Inflammatory macrophage (primary cell): ENCODE results near the gene CMTR2.
"Not testable (repeated sequence)": the region's sequence is repeated elsewhere in the genome, so short reads cannot be mapped to it uniquely, and the experiment has no call there.

Source experiments
- DNase-seq, 2 donors: peaks; one replicate each; pipeline ENCODE4 v3.0.0-alpha.2; 2020 to 2022
- total RNA-seq, 18 experiments: gene quantifications; one replicate each; lab custom pipeline; 2026; ENCODE audit warnings: mixed read lengths in 6 of 18, inconsistent platforms in 2 of 18; lab: John Stamatoyannopoulos, UW

Gene CMTR2, protein sequence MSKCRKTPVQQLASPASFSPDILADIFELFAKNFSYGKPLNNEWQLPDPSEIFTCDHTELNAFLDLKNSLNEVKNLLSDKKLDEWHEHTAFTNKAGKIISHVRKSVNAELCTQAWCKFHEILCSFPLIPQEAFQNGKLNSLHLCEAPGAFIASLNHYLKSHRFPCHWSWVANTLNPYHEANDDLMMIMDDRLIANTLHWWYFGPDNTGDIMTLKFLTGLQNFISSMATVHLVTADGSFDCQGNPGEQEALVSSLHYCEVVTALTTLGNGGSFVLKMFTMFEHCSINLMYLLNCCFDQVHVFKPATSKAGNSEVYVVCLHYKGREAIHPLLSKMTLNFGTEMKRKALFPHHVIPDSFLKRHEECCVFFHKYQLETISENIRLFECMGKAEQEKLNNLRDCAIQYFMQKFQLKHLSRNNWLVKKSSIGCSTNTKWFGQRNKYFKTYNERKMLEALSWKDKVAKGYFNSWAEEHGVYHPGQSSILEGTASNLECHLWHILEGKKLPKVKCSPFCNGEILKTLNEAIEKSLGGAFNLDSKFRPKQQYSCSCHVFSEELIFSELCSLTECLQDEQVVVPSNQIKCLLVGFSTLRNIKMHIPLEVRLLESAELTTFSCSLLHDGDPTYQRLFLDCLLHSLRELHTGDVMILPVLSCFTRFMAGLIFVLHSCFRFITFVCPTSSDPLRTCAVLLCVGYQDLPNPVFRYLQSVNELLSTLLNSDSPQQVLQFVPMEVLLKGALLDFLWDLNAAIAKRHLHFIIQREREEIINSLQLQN
- total RNA-seq = 15.7 to 80.4 (median 44.0) reads per million in 18 experiments

DNA sequence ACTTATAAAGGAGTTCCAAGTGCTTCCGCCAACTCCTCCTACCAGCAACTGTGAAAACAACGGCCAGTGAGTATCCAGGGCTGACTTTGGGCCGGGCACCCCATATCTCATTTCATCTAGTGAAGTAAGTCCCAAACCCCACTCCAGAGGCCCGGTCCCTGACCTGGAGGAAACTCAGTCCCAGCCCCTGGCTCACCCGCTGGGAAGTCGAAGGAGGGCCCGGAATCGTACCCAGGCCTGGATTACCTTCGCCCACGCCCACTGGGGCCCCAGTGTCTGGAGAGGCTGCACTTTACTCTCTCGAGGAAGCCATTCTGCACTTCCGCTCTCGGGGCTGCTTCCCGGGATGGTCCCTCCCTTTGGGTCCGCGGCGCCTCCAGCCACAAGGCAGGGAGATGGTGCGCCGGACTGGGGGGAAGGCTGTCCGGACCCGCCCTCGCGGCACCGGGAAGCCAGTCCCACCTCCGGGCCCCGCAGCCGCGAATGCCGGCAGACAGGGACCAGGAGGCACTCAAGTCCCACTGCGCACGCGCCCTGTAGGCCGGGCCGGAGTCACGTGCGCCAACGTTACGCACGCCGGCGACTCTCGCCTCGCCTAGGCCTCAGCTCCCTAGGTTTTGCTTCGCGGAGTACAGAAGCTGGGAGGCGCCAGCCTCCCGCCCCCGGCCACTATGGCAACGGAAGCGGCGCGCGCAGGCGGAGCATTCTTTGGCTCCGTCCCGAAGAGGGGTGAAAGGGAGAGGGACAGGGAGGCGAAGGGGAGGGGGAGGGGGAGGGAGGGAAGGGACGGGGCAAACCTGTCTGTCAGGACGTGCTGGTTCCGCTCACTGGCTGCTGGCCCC, at the start of gene CMTR2:
Gene CMTR2 (minus strand): TSS at position 513 of the 842 bp plus-strand sequence. CDS start 3,482 bp downstream, outside the sequence.
- DNase-seq = peak; percentile 97 to 98

DNA sequence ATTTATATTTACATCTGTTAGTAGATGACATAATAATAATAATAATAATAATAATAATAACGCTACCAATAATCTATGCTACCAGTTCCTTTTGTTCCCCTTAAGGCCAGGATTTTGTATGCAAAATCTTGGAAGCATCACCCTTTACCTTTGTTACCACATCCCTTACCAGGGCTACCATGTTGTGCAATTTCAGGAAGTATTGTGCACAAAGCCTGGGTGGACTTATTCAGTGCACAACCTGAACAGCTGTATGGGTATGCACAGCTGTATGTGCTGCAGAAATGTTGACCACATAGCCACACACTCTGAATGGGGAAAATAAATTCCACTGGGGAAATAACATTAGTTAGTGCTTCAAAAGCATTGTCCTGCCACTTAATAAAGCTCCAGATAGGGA, 49.4 kb upstream of the CMTR2 start:
- no peak for DNase-seq

DNA sequence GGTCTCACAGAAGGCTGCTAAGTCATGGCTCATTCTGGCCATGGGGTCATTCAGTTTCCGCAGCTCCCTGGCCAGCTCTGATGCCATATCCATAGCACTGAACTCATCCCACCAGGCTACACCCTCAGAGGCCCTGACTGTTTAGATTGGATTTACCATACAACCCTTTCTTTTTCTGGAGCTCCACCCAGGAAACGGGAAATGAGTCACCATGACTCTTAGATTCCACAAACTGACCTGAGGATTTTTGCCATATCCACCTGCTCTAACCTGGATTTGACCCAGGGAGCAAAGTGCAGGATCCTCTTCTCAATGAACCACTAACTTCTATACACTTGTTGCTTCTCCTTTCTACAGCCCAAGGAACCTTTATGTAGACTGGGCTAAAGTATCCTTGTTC, 49.0 kb upstream of the CMTR2 start:
- DNase-seq = no peak

DNA sequence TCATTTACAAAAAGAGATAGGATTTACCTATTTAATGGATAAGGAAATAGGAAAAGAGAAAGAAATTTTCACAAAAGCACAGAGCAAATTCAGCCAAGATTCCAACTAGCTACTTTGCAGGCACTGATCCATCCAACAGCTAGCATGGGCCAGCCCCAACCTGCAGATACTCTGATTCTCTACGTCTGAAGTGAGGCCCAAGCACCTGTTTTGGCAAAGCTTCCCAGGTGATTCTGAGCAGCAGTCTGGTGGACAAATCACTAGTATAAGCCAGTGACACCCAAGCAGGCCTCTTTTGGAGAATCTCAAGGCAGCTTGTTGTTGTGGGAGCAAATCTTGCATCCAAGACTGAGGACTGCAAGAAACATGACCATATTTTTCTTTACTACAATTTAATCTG, 48.4 kb upstream of the CMTR2 start:
- DNase-seq = no peak

DNA sequence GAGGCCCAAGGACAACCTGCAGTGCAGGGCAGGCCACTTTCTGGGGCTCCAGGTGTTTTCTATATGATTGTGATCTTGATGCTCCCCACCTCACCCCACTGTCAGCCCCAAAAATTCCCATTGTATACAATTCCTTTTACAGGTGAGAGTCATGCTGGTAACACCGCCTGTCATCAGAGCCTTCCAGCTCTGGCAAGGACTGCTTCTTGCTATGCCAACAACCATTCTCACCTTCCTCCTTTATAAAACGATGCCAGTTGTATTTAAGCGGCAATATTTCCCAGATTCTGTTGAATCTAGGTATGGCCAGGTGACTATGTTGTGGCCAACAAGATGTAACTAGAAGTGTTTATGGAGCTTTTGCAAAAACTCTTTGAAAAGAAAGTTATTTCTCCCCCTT, 38.9 kb upstream of the CMTR2 start:
- DNase-seq = no peak

DNA sequence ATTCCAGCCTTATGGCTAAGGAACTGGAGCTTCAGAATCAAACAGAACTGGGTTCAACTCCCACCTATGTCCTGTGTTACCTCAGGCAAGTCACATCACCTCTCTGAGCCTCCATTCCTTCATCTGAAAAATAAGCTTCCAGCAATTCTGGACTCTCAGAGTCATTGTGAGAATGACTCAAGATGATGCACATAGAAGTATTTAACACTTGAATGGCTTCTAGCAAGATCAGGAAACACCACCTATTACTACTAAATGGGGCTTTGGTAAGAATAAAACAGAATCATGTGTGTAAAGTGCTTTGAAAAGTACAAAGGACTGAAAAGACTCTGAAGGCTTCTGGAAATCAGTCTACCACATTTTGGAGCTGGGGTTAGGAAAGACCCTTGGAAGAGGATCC, 38.5 kb upstream of the CMTR2 start:
- no peak for DNase-seq

DNA sequence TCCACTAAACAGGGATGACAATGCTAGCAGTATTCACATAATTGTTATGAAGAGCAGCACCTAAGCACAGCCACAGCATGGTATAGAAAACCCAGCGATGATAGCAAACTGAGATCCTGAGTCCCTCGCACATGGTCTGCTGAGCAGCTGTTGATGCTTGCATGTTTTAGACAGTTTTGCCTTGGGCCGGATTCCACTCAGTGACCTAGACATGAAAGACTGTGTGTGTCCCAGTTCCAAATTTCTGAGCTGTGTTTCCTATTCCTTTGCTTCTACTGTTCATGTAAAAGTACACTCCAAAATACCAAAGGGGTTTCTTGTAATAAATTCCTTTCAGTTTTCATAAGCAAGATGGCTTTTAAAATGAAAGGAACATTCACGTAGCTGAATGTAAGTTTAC, 30.8 kb upstream of the CMTR2 start:
- DNase-seq = no peak

DNA sequence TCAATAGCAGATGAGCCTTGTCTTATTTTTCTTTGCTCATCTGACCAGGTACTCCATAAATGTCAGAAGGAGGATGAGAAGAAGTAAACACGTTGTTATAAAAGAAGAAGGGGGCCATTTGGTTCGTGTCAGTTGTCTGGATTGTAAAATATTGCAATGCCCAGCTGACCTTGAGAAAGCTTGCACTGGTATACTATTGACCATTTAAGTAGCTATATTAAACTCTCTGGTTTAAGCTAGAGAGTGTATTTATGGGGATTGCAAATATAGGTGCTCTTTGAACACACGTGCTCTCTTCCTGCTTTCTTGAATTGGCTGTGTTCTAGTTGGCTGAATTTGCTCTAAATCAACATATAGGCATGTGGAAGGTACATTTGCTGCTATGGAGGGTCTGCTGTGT, 26.1 kb upstream of the CMTR2 start:
- DNase-seq = no peak

DNA sequence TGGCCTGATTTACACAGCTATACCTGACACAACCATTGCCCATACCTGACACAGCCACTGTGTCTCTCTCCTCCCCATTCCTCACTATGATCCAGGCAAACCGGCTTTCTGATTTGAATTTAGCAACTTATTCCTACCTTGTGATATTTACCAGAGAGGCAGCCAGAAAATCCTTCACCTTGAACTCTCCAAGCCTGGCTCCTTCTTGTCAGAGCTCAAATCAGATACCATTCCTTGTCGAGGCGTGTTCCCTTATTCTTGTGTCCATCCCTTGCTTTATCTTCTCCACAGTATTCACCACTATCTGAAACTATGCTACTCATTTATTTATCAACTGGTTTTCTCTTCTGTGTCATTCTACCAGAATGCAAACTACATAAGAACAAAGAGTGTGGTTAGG, 24.4 kb upstream of the CMTR2 start:
- DNase-seq = not testable (repeated sequence)

DNA sequence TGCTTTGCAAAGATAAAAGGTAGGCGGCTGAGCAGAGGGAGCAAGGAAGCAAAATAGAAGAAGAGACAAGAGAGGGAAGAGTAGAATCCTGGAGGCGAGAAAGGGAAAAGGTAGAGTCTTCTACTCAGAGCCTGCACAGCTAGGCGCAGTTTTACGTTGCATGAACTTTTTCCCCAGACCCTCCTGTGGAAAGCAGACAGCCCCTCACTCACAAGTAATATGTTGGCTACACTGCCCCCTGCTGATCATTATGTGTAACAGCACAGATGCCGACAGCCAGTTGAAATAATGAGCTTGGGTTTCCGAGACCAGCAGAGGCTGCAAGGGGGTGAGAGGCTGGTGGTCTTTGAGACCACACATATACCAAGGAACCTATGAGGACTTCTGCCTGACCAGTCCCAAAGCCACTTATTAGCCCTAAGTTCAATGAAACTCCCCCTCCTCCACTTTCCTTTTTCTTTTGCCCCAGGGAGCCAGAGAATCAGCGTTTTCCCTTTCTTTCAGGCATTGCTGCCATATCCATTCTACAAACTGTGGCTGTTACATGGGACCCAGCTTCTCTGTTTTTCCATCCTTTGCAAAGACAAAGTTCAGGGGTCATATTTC, 22.5 kb upstream of the CMTR2 start:
- DNase-seq = peak; percentile 6 to 23

DNA sequence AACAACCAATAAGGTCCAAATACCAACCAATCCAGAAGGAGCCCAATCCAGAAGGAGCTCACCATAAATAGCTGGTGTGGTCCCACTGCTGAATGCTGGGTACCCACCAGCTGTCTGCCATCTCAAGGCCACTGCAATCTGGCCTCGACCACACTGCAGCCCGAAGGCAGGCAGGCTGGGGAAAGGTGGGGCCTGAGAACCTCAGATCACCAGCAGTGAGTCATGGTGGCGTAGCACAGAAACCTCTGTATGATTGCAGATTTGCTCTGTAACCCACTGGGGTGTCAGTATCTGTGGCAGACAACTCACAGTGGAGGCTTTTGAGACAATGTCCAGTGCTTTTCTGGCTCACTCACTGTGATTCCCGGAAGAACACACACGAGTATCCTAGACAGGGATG, 14.7 kb upstream of the CMTR2 start:
- DNase-seq = no peak

DNA sequence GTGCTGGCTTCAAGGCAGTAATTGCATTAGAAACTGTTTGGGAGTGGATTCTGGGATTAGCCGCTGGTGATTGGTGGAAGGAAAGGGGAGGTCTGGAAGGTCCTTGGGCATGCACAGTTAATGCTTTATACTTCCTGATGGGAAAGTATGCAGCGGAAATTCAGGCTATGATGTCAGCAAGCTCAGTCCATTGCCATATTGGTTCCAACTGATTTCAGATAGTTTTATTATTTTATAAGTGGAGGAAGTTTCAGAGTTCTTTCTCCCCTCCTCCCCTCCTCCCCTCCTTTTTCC, 8.1 kb upstream of the CMTR2 start:
- no peak for DNase-seq

DNA sequence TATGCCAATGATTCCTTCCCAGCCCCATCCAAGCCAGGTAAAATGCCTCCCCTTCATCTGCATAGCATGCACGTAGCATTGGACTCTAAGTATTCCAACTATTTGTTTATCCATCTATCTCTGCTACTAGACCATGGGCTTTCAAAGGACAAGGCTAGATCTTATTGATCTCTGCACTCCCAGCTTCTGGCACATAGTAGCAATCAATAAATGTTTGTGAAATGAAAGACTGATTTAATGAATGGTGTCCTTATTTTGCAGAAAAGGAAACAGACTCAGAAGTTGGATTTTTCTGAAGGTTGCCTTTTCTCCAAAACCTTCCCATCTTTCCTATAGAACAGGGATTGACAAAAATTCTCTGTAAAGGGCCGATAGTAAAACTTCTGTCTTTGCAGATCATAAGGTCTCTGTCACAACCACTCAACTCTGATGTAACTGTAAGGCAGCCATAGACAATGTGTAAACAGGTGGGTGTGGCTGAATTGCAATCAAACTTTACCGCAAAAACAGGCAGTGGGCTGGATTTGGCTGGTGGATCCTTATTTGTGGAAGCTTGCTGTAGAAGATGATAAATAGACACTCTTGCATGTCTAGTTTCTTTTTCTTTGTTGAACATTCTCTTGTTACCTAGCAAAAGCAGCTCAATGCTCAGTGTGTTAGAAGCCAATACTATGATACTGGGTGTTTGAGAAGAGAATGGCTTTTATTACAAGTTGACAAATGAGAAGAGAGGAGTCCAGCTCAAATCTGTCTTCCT, 7.6 kb upstream of the CMTR2 start:
- peak; percentile 67 to 74 for DNase-seq

DNA sequence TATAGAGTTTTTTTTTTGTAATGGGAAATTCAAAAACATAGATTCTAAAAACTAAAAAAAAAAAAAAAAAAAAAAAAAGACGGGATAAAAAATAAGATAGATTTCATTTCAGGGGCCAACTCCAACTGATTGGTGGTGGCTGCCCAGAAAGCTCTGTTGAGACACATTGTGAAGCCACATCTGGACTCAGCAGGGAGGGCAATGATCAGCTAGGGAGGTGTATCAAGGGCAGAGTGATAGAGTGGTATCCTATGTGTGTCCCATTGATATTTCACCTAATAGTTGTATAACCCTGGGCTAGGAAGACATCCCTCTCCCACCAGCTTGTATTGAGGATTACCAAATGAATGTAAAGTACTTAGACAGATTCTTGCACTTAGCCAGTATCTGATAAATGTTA, 6.7 kb upstream of the CMTR2 start:
- no peak for DNase-seq

DNA sequence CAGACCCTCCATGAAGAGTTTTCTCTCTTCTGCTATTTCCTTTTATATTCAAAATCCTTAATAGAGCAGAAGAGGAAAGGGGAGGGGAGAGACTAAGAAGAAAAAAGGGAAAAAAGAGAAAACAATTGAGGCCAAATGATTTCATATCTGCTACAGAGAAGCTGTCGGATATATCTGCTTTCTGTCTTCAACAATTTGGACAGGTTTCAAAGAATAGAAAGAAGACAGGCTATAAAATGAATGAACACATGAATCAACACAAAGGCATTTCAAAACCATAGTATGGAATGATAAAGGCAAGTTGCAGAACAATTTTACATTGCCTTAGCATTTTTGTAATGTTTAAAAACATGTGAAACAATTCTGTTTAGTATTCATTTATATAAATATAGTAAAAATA, 4.7 kb upstream of the CMTR2 start:
- DNase-seq = no peak

DNA sequence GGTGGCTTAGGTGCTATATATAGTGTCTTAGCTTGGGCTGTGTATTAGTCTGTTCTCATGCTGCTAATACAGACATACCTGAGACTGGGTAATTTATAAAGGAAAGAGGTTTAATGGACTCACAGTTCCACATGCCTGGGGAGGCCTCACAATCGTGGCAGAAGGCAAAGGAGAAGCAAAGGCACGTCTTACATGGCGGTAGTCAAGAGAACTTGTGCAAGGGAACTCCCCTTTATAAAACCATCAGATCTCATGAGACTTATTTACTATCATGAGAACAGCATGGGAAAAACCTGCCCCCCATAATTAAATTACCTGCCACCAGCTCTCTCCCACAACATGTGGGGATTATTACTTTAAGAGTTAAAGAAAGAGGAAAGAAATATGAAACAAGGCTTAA, 2.9 kb upstream of the CMTR2 start:
- not testable (repeated sequence) for DNase-seq

DNA sequence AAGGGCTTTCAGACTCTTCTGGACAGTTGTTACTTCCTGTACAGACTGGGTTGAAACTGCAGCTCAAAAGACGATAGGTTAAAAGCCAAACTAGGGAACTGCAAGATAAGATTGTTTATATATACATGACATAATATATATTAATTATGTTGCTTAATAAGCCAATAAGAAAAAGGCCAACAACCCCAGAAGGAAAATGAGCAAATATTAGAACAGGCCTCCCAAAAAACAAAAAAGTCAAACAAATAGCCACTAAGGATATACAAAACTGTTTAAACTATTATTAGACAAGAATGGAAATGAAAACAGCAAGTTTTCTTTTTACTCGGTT, 495 bp upstream of the CMTR2 start:
- DNase-seq = no peak

DNA sequence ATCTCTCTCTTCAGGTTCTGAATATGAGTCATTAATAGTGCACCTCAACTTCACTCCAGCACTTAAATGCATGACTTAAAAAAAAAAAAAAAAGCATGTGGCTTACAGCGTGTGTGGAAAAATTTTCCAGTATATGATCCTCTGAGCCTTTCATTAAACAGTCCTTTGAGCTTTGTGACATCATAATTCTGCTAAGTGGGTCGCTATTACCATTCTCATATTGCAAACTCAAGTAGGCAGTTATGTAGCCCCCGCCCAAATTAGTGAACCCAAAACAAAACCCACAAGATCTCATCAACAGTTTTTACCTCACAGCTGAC, 672 bp downstream of the CMTR2 start:
- no peak for DNase-seq

DNA sequence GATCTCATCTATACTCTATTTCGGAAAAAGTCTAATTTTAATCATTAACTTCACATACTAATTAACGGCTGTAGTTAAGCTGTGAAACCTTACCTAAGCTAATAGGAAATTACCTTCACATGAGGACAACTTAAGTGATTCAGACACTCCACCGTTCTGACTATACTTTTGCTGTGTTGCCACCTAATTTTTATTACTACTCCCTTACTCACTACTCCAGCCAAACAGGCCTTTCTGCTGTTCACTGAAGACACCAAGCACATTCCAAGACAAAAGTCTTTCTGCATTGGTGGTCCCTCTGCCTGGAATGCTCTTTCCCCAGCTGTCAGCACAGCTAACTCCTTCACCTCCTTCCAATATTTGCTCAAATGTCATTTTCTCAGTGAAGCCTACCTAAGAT, 1.3 kb downstream of the CMTR2 start:
- no peak for DNase-seq

DNA sequence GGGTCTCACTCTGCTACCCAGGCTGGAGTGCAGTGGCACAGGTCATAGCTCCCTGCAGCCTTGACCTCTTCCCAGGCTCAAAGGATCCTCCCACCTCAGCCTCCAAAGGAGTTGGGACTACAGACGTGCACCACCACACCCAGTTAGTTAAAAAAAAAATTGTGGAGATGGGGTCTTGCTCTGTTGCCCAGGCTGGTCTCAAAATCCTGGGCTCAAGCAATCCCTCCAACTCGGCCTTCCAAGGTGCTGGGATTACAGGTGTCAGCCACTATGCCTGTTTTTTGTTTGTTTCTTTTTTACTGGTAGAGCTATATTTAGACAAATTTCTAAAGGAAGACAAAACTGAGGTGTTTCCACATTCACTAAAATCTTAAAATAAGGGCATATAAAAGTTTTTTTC, 1.7 kb downstream of the CMTR2 start:
- no peak for DNase-seq

DNA sequence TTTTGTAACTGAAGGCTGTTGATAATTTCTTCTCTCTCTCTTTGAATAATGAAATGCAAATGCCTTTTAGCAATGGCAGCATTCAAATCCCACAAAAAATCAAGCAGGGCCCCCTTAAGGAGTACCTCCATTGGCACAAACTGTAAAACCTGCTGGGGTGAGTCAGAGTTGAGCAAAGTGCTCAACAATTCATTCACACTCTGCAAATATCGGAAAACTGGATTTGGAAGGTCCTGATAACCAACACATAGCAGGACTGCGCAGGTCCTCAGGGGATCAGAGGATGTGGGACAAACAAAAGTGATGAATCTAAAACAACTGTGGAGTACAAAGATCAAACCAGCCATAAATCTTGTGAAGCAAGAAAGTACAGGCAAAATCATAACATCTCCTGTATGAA, 5.6 kb downstream of the CMTR2 start:
- DNase-seq = no peak

DNA sequence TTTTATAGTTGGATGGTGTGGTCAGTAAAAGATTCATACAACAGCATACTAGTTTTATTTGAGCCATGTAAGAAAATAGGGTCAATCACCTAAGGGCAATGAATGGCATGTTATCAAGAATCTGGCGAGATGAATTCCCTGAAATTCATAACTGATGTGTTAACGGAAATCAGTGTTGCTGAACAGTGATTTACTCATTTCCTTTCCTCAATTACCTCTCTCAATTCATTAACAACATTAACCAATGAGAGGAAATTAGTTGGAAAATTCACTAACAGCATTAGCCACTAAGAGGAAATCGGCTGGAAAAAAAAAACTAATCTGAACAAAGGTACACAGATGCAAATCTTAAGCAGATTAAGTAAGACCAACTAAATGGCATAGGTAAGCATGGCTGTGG, 6.3 kb downstream of the CMTR2 start:
- DNase-seq = no peak
